Sigmoid colon (tissue), 4 donors: Measurements from ENCODE around the gene SLC25A30.
"Not testable (repeated sequence)": the region's sequence is repeated elsewhere in the genome, so short reads cannot be mapped to it uniquely, and the experiment has no call there.

ENCODE experiments used
- CTCF ChIP-seq, 4 experiments: fragments of 450-650 bp in 3 of 4; fragments of 200-600 bp in 1 of 4; IDR thresholded peaks; one replicate each; pipeline ENCODE4 v1.5.1; 2016 to 2019; ENCODE audit warnings: antibody characterized with exemption in 4 of 4, mild to moderate bottlenecking in 3 of 4, moderate library complexity in 2 of 4
- POLR2A ChIP-seq, 2 donors: fragments of 450-650 bp; IDR thresholded peaks; one replicate each; pipeline ENCODE4 v1.6.1; 2016; ENCODE audit warnings: antibody characterized with exemption in 2 of 2, mild to moderate bottlenecking in 2 of 2, moderate library complexity in 2 of 2
- POLR2AphosphoS5 ChIP-seq, 4 donors: sonication (generic); formaldehyde crosslinking; IDR thresholded peaks; one replicate each; pipeline ENCODE4 v1.6.1; 2017; ENCODE audit warnings: antibody characterized with exemption in 4 of 4

- not testable (repeated sequence) for TF ChIP-seq POLR2AphosphoS5, POLR2A, CTCF (IDR thresholded peaks at IDR 0.05)
Observed at GRCh38 chr13:45390348-45390747, 27.8 kb downstream of the SLC25A30 start.
